HG02981 (cell line): ENCODE data around the gene ALG9.

Experiments used
- ATAC-seq: cut with Tn5 transposase; IDR thresholded peaks from one replicate; pipeline ENCODE4 v1.9.1; 2021; ENCODE audit warnings: mild to moderate bottlenecking, moderate library complexity; ENCODE audit not compliant: unreplicated experiment

Gene ALG9

GRCh38 chr11:111770581-111771134 lies 100.7 kb downstream of the ALG9 start:
- ATAC-seq: no peak

- peak; percentile 9 for ATAC-seq
Observed at GRCh38 chr11:111766834-111767142, 104.6 kb downstream of the ALG9 start.

- ATAC-seq: peak; percentile 86
Observed at GRCh38 chr11:111765984-111766833, 105.2 kb downstream of the ALG9 start, which contains the start of gene PPP2R1B. PPP2R1B (minus strand) TSS chr11:111766389; CDS start chr11:111766361, 28 bp downstream.

GRCh38 chr11:111765320-111765983 lies 105.9 kb downstream of the ALG9 start:
- ATAC-seq: peak; percentile 30

- no peak for ATAC-seq
Observed at GRCh38 chr11:111764621-111765020, 106.8 kb downstream of the ALG9 start.

GRCh38 chr11:111762981-111763643 lies 108.3 kb downstream of the ALG9 start:
- ATAC-seq: no peak

GRCh38 chr11:111762526-111762925 lies 108.9 kb downstream of the ALG9 start:
- no peak for ATAC-seq

- ATAC-seq: no peak
Observed at GRCh38 chr11:111761036-111761435, 110.3 kb downstream of the ALG9 start.

- ATAC-seq: no peak
Observed at GRCh38 chr11:111759778-111760407, 111.5 kb downstream of the ALG9 start.

- no peak for ATAC-seq
Observed at GRCh38 chr11:111759376-111759775, 112.0 kb downstream of the ALG9 start.

- no peak for ATAC-seq
Observed at GRCh38 chr11:111756097-111756496, 115.3 kb downstream of the ALG9 start.

GRCh38 chr11:111749646-111750045 lies 121.7 kb downstream of the ALG9 start:
- no peak for ATAC-seq

- ATAC-seq: no peak
Observed at GRCh38 chr11:111748035-111748804, 123.2 kb downstream of the ALG9 start.

GRCh38 chr11:111745719-111746504 lies 125.5 kb downstream of the ALG9 start:
- ATAC-seq: no peak

- ATAC-seq: no peak
Observed at GRCh38 chr11:111743700-111744099, 127.7 kb downstream of the ALG9 start.

- ATAC-seq: no peak
Observed at GRCh38 chr11:111741751-111742150, 129.6 kb downstream of the ALG9 start.

- ATAC-seq: no peak
Observed at GRCh38 chr11:111739299-111739698, 132.1 kb downstream of the ALG9 start.

- no peak for ATAC-seq
Observed at GRCh38 chr11:111737444-111738210, 133.8 kb downstream of the ALG9 start.
